ENCODE data around the gene RCC1. TPM values are rescaled to one million over a fixed set of nuclear protein-coding genes. Genes with fewer than 3 reads are reported as not detected.
"Not testable (repeated sequence)": the region's sequence is repeated elsewhere in the genome, so short reads cannot be mapped to it uniquely, and the experiment has no call there.

The RCC1 gene
- total RNA-seq, 1 experiment from 2014 or later: 136 TPM

- DNase-seq: no peak
- no peaks in the 10 kb centered on the region for H3K36me3 ChIP-seq (replicated peaks; ENCODE audit: control insufficient read depth, insufficient read depth, low read length)
- no peak overlapping the region for H3K4me3 ChIP-seq (ENCODE audit: insufficient read depth, low read depth, low read length)
- no peaks in the 10 kb centered on the region for H3K27me3 ChIP-seq (ENCODE audit: control insufficient read depth, insufficient read depth, low read length)
Observed at GRCh38 chr1:28548318-28548717, 42.5 kb downstream of the RCC1 start.

- H3K27me3 ChIP-seq (ENCODE audit: control insufficient read depth, insufficient read depth, low read length): no peaks in the 10 kb centered on the region
- no peak for DNase-seq
- H3K36me3 ChIP-seq (replicated peaks; ENCODE audit: control insufficient read depth, insufficient read depth, low read length): peaks cover 1% of the 10 kb centered on the region
- no peak overlapping the region for H3K4me3 ChIP-seq (ENCODE audit: insufficient read depth, low read depth, low read length)
Observed at GRCh38 chr1:28551381-28551780, 45.5 kb downstream of the RCC1 start.

GRCh38 chr1:28552758-28553663, 47.2 kb downstream of the RCC1 start, which contains the start of gene TRNAU1AP:
Gene TRNAU1AP, plus strand, starts transcription at chr1:28553085. Its CDS starts 26 bp downstream, at chr1:28553111.
- DNase-seq: peak; percentile 98
- Histone ChIP-seq H3K4me3 (ENCODE audit: insufficient read depth, low read depth, low read length) (peak within 1 kb of the TSS; percentile 96), H3K36me3 (replicated peaks; ENCODE audit: control insufficient read depth, insufficient read depth, low read length) (peaks cover 1% of the 10 kb centered on the region), H3K27me3 (ENCODE audit: control insufficient read depth, insufficient read depth, low read length) (no peaks in the 10 kb centered on the region)

GRCh38 chr1:28560886-28561285, 55.0 kb downstream of the RCC1 start:
- Histone ChIP-seq H3K27me3 (ENCODE audit: control insufficient read depth, insufficient read depth, low read length) (no peaks in the 10 kb centered on the region), H3K4me3 (ENCODE audit: insufficient read depth, low read depth, low read length) (no peak overlapping the region), H3K36me3 (replicated peaks; ENCODE audit: control insufficient read depth, insufficient read depth, low read length) (peaks cover 22% of the 10 kb centered on the region)
- no peak for DNase-seq

- peaks cover 28% of the 10 kb centered on the region for H3K36me3 ChIP-seq (replicated peaks; ENCODE audit: control insufficient read depth, insufficient read depth, low read length)
- DNase-seq: no peak
- no peaks in the 10 kb centered on the region for H3K27me3 ChIP-seq (ENCODE audit: control insufficient read depth, insufficient read depth, low read length)
- no peak overlapping the region for H3K4me3 ChIP-seq (ENCODE audit: insufficient read depth, low read depth, low read length)
Observed at GRCh38 chr1:28564310-28564709, 58.5 kb downstream of the RCC1 start.

- Histone ChIP-seq H3K4me3 (ENCODE audit: insufficient read depth, low read depth, low read length) (no peak overlapping the region), H3K36me3 (replicated peaks; ENCODE audit: control insufficient read depth, insufficient read depth, low read length) (peaks cover 26% of the 10 kb centered on the region), H3K27me3 (ENCODE audit: control insufficient read depth, insufficient read depth, low read length) (no peaks in the 10 kb centered on the region)
- no peak for DNase-seq
Observed at GRCh38 chr1:28565040-28565439, 59.2 kb downstream of the RCC1 start.

GRCh38 chr1:28565726-28566125, 59.9 kb downstream of the RCC1 start:
- Histone ChIP-seq H3K36me3 (replicated peaks; ENCODE audit: control insufficient read depth, insufficient read depth, low read length) (peaks cover 21% of the 10 kb centered on the region), H3K4me3 (ENCODE audit: insufficient read depth, low read depth, low read length) (no peak overlapping the region), H3K27me3 (ENCODE audit: control insufficient read depth, insufficient read depth, low read length) (no peaks in the 10 kb centered on the region)
- no peak for DNase-seq

- peaks cover 21% of the 10 kb centered on the region for H3K36me3 ChIP-seq (replicated peaks; ENCODE audit: control insufficient read depth, insufficient read depth, low read length)
- H3K4me3 ChIP-seq (ENCODE audit: insufficient read depth, low read depth, low read length): no peak overlapping the region
- H3K27me3 ChIP-seq (ENCODE audit: control insufficient read depth, insufficient read depth, low read length): no peaks in the 10 kb centered on the region
- peak; percentile 2 for DNase-seq
Observed at GRCh38 chr1:28566931-28567330, 61.1 kb downstream of the RCC1 start.

- Histone ChIP-seq H3K4me3 (ENCODE audit: insufficient read depth, low read depth, low read length) (no peak overlapping the region), H3K27me3 (ENCODE audit: control insufficient read depth, insufficient read depth, low read length) (no peaks in the 10 kb centered on the region), H3K36me3 (replicated peaks; ENCODE audit: control insufficient read depth, insufficient read depth, low read length) (peaks cover 14% of the 10 kb centered on the region)
- DNase-seq: no peak
Observed at GRCh38 chr1:28571911-28572310, 66.1 kb downstream of the RCC1 start.

- DNase-seq; H3K4me3 ChIP-seq (ENCODE audit: insufficient read depth, low read depth, low read length): not testable (repeated sequence)
- peaks cover 13% of the 10 kb centered on the region for H3K36me3 ChIP-seq (replicated peaks; ENCODE audit: control insufficient read depth, insufficient read depth, low read length)
Observed at GRCh38 chr1:28572891-28573290, 67.0 kb downstream of the RCC1 start.

GRCh38 chr1:28573564-28573963, 67.7 kb downstream of the RCC1 start:
- Histone ChIP-seq H3K36me3 (replicated peaks; ENCODE audit: control insufficient read depth, insufficient read depth, low read length) (peaks cover 14% of the 10 kb centered on the region), H3K4me3 (ENCODE audit: insufficient read depth, low read depth, low read length) (no peak overlapping the region), H3K27me3 (ENCODE audit: control insufficient read depth, insufficient read depth, low read length) (no peaks in the 10 kb centered on the region)
- no peak for DNase-seq

More at GRCh38 chr1:28572891-28573290, 67.0 kb downstream of the RCC1 start:
- H3K27me3 ChIP-seq (ENCODE audit: control insufficient read depth, insufficient read depth, low read length): not testable (repeated sequence)

- Histone ChIP-seq H3K27me3 (ENCODE audit: control insufficient read depth, insufficient read depth, low read length) (no peaks in the 10 kb centered on the region; the same call in 1 of the 2 replicates), H3K4me3 (ENCODE audit: insufficient read depth, low read depth, low read length) (no peak overlapping the region), H3K36me3 (replicated peaks; ENCODE audit: control insufficient read depth, insufficient read depth, low read length) (peaks cover 29% of the 10 kb centered on the region)
- DNase-seq: peak; percentile 49
Observed at GRCh38 chr1:28577052-28577678, 71.3 kb downstream of the RCC1 start.

GRCh38 chr1:28577738-28578536, 72.1 kb downstream of the RCC1 start:
- no peak for DNase-seq
- Histone ChIP-seq H3K4me3 (ENCODE audit: insufficient read depth, low read depth, low read length) (no peak overlapping the region), H3K27me3 (ENCODE audit: control insufficient read depth, insufficient read depth, low read length) (peaks cover 3% of the 10 kb centered on the region; the same call in 1 of the 2 replicates), H3K36me3 (replicated peaks; ENCODE audit: control insufficient read depth, insufficient read depth, low read length) (peaks cover 29% of the 10 kb centered on the region)

GRCh38 chr1:28578696-28579218, 72.9 kb downstream of the RCC1 start:
- DNase-seq: no peak
- Histone ChIP-seq H3K4me3 (ENCODE audit: insufficient read depth, low read depth, low read length) (no peak overlapping the region), H3K36me3 (replicated peaks; ENCODE audit: control insufficient read depth, insufficient read depth, low read length) (peaks cover 29% of the 10 kb centered on the region), H3K27me3 (ENCODE audit: control insufficient read depth, insufficient read depth, low read length) (peaks cover 3% of the 10 kb centered on the region; the same call in 1 of the 2 replicates)

Data from H7 (cell line).